Loucy (cell line): ENCODE measurements around the gene POMT2.

Source experiments
- EZH2phosphoT487 ChIP-seq: fragments of 200-600 bp; IDR thresholded peaks from 2 replicates; pipeline ENCODE4 v1.6.1; 2018; ENCODE audit warnings: antibody characterized with exemption, mild to moderate bottlenecking, moderate library complexity, borderline replicate concordance
- TF ChIP-seq, protein P1 (sequence below): fragments of 200-600 bp; sonication (generic); conservative IDR thresholded peaks from 2 replicates; pipeline ENCODE4 v1.5.1; 2014; ENCODE audit warnings: mild to moderate bottlenecking, antibody characterized with exemption, low read length

DNA sequence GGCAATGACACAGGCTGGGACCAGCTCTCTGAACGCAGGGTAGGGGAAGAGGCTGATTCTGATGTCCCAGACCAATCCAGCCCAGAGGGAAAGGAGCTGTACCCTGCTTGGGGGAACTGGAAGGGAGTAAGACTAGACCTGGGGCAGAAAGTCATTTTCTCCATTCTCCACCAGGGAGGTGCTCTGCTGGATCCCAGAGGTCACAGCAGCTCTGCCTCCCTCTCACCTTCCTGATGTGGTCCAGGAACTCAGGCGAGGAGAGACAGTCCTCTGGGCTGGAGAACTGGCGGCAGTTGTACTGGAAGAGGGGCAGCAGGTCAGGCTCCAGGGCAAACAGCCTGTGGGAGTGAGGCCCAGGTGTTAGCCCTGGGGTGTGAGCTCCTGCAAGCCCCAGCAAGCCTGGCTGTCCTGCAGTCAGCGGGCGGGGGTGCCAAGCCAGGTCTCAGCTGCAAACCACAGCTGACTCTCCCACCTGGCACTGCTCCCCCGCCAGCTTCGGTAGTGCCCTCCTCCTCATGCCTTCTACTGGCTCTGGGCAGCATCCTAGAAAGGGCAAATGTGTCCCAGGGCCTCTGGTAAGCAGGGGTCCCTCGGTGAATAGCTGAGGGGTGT is 51.6 kb downstream of the POMT2 start:
- TF ChIP-seq, protein P1, sequence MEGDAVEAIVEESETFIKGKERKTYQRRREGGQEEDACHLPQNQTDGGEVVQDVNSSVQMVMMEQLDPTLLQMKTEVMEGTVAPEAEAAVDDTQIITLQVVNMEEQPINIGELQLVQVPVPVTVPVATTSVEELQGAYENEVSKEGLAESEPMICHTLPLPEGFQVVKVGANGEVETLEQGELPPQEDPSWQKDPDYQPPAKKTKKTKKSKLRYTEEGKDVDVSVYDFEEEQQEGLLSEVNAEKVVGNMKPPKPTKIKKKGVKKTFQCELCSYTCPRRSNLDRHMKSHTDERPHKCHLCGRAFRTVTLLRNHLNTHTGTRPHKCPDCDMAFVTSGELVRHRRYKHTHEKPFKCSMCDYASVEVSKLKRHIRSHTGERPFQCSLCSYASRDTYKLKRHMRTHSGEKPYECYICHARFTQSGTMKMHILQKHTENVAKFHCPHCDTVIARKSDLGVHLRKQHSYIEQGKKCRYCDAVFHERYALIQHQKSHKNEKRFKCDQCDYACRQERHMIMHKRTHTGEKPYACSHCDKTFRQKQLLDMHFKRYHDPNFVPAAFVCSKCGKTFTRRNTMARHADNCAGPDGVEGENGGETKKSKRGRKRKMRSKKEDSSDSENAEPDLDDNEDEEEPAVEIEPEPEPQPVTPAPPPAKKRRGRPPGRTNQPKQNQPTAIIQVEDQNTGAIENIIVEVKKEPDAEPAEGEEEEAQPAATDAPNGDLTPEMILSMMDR: no peak
- TF ChIP-seq EZH2phosphoT487: no peak
